ENCODE measurements around the gene FBXO10.
"Not testable (repeated sequence)": the region's sequence is repeated elsewhere in the genome, so short reads cannot be mapped to it uniquely, and the experiment has no call there.

FBXO10 gene

GRCh38 chr9:37511016-37512010 lies 64.9 kb downstream of the FBXO10 start:
- no peak for DNase-seq

- not testable (repeated sequence) for DNase-seq
Observed at GRCh38 chr9:37510053-37510452, 66.1 kb downstream of the FBXO10 start.

DNA sequence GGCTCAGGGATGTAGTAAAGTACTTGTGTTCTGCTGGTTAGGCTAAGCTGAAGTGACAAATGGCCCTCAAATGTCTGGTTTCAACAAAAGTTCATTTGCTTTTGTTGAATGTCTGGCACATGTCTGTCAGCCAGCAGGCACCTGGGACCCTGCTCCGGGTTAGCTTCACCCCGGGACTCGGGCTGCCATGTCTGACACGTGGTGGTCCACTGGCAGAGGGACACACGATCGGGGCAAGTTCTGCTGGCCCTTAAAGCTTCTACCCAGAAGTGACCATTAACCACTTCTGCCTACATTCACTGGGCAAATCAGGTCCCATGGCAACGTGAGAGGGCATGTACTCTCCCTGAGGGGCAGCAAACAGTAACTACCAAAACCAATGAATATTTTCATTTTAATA lies 66.6 kb downstream of the FBXO10 start:
- DNase-seq: no peak

GRCh38 chr9:37508834-37509206 lies 67.4 kb downstream of the FBXO10 start:
- DNase-seq: no peak

DNA sequence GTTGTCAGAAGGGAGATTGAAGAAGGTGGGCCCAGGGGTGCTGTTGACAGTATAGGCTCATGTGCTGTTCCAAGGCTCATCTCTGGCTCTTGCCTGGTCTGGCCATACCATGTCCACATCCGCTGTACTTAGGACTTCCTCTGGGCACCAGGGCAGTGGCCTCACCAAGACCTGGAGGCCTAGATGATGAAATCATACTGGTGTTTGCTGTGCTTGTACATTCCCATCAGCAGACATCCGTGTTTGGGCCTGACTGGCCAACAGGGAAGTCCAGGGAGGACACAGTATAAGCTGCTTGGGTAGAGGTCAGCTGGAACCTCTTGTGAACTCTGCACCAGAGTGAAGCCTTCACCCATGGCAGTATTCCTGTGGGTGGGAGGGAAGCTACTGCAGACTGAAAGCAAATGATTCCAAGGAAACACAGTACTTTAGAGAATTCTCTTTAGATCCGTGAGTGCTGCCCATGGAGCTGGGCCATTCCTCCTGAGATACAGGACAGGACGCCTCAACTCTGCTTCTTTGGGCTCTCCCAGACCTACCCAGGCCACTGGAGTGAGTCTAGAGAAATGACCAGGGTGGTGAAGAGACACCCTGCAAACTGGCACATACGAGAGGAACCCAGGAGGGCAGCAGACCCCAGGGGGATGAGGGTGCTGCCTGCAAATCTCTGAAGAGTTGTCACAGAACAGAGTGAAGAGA lies 67.9 kb downstream of the FBXO10 start:
- no peak for DNase-seq

- DNase-seq: no peak
Observed at GRCh38 chr9:37507566-37508134, 68.5 kb downstream of the FBXO10 start.

DNA sequence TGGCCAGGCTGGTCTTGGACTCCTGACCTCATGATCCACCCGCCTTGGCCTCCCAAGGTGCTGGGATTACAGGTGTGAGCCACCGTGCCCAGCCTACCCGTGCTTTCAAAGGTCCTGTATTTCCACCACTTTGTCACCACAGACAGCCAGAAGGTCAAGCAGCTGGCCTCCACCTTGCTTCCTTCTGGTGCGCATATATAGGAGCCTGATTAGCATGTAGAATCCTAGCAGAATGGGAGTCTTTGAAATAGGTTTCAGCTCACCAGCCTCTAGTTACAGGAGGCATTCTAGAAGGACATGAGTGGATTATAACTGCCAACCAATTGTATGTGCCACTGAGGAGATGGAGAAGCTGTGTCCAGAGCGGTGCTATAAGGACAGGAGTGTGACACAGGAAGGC lies 71.6 kb downstream of the FBXO10 start:
- DNase-seq: no peak

DNA sequence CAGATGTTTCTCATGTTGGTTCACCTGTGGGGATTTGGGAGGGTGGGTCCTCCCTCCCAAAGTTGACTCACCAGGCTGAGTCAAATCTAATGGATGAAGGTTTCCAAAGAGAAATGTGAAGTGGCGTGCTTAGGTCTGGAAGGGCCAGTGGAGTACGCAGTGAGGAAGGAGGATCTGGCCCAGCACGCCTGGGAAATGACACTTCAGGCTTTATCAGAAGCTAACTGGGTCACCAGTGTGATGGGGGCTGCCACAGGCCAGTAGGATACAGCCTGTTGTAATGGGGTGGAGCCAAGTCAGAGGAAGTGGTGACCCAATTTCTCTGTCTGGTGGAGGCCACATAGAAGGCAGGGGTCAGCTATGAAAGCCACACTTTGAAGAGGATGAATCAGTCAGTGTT lies 72.4 kb downstream of the FBXO10 start:
- DNase-seq: peak; percentile 49

GRCh38 chr9:37501957-37502596 lies 74.1 kb downstream of the FBXO10 start:
- DNase-seq: no peak

GRCh38 chr9:37499297-37499696 lies 76.9 kb downstream of the FBXO10 start:
- DNase-seq: no peak

- no peak for DNase-seq
Observed at GRCh38 chr9:37498457-37498856, 77.7 kb downstream of the FBXO10 start.

DNA sequence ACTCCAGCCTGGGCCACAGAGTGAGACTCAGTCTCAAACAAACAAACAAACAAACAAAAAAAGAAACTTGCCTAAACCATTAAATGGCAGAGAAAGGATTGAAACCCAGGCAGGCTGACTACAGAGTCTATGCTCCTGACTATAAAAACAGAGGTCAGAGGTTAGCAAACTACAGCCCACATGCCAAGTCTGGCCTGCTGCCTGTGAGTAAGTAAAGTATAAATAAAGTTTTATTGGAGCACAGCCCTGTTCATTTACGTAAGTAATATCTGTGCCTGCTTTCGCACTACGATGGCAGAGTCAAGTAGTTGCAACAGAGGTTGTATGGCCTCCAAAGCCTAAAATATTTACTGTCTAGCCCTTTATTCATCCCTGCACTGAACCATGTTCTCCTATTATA lies 78.9 kb downstream of the FBXO10 start:
- DNase-seq: no peak

- no peak for DNase-seq
Observed at GRCh38 chr9:37496020-37496419, 80.2 kb downstream of the FBXO10 start.

- DNase-seq: no peak
Observed at GRCh38 chr9:37495571-37495970, 80.6 kb downstream of the FBXO10 start.

- DNase-seq: no peak
Observed at GRCh38 chr9:37491939-37492338, 84.2 kb downstream of the FBXO10 start.

DNA sequence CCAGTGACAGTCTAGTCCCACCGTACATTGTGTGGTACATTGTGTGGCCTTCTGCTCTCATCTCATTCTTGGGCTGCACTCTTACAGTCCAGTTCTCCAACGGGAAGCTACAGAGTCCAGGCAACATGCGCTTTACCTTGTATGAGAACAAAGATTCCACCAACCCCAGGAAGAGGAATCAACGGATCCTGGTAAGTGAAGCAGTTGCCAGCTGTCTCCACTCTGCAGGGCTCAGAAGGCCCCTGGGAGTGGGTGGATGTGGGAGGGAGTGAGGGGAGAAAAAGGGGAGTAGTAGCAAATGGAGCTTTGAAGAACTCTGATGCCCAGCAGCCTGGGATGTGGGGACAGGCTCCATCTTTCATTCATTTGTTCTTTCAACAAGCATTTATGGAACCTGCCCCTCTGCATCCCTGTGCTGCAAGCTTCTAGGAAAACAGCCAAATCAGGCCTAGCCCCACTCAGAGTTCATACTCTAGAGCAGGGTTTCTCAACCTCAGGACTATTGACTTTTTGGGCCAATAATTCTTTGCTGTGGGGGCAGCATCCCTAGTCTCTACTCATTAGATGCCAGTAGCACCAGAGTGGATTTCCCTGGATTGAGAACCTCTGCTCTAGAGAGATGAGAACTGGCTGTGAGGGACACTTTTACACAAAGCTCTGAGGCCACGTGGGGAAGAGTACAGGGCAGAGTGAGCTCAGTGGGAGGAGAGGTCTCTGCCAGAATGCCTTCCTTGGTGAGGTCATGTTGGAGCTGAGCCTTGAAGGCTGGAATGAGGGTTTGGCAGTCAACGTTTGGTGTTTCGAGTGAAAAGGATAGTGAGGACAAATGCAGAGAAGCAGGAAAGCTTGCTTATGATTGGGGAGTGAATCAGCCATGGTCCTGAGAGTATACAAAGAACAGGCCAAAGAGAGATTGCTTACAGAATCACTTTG lies 89.3 kb downstream of the FBXO10 start:
- DNase-seq: no peak

GRCh38 chr9:37486256-37486615 lies 89.9 kb downstream of the FBXO10 start:
- DNase-seq: no peak

- DNase-seq: peak; percentile 97
Observed at GRCh38 chr9:37485389-37486255, 90.6 kb downstream of the FBXO10 start, which contains the start of gene POLR1E. POLR1E (plus strand) TSS chr9:37485948; CDS start chr9:37486048, 100 bp downstream.

- no peak for DNase-seq
Observed at GRCh38 chr9:37480759-37481158, 95.4 kb downstream of the FBXO10 start.

- not testable (repeated sequence) for DNase-seq
Observed at GRCh38 chr9:37477987-37478619, 98.1 kb downstream of the FBXO10 start.
